Fibroblast of lung (primary cell): Measurements from ENCODE around the gene AICDA.

Experiments
- EZH2 ChIP-seq: IDR thresholded peaks from 2 replicates; pipeline ENCODE4 v1.5.1; 2012; ENCODE audit warnings: low read length, control low read depth, mild to moderate bottlenecking; ENCODE audit errors: missing control alignments
- TF ChIP-seq, protein P1 (sequence below), 2 donors: IDR thresholded peaks in 1 of 2; conservative IDR thresholded peaks in 1 of 2; 1 replicate in 1 of 2; 2 replicates in 1 of 2; pipeline ENCODE4 v1.5.1; 2011 to 2012; ENCODE audit warnings: low read length in 2 of 2, control low read depth in 1 of 2, inconsistent platforms in 1 of 2, low read depth in 1 of 2, mild to moderate bottlenecking in 1 of 2

DNA sequence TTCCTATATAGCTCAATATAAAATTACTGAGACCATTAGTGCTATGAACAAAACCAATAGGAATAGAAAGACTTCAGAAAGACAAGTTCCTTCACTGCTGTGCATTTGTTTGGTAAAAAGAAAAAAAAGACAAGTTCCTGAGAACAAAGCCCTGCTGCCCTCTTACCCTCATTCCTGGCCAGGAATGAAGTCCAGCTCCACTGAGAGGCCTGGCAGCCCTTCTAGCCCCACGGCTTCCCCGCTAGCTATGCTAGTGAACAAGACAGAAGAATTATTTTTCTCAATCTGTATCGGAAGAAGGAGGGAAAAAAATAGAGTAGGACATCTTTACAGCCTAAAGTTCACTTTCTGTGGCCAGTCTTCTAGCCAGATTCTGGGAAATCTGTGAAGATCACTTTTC, 48.4 kb upstream of the AICDA start:
- TF ChIP-seq, protein P1, sequence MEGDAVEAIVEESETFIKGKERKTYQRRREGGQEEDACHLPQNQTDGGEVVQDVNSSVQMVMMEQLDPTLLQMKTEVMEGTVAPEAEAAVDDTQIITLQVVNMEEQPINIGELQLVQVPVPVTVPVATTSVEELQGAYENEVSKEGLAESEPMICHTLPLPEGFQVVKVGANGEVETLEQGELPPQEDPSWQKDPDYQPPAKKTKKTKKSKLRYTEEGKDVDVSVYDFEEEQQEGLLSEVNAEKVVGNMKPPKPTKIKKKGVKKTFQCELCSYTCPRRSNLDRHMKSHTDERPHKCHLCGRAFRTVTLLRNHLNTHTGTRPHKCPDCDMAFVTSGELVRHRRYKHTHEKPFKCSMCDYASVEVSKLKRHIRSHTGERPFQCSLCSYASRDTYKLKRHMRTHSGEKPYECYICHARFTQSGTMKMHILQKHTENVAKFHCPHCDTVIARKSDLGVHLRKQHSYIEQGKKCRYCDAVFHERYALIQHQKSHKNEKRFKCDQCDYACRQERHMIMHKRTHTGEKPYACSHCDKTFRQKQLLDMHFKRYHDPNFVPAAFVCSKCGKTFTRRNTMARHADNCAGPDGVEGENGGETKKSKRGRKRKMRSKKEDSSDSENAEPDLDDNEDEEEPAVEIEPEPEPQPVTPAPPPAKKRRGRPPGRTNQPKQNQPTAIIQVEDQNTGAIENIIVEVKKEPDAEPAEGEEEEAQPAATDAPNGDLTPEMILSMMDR (conservative IDR thresholded peaks at IDR 0.05 in 1 of 2, IDR thresholded peaks at IDR 0.05 in 1 of 2; ENCODE audit: low read depth in 1 of 2, low read length in 2 of 2): no peak
- TF ChIP-seq EZH2: no peak
